Fibroblast of lung (primary cell): ENCODE results near the gene CAPN15.

Experiments used
- EZH2 ChIP-seq: IDR thresholded peaks from 2 replicates; pipeline ENCODE4 v1.5.1; 2012; ENCODE audit warnings: low read length, control low read depth, mild to moderate bottlenecking; ENCODE audit errors: missing control alignments
- TF ChIP-seq, protein P1 (sequence below), 2 donors: IDR thresholded peaks in 1 of 2; conservative IDR thresholded peaks in 1 of 2; 1 replicate in 1 of 2; 2 replicates in 1 of 2; pipeline ENCODE4 v1.5.1; 2011 to 2012; ENCODE audit warnings: low read length in 2 of 2, control low read depth in 1 of 2, inconsistent platforms in 1 of 2, low read depth in 1 of 2, mild to moderate bottlenecking in 1 of 2

DNA sequence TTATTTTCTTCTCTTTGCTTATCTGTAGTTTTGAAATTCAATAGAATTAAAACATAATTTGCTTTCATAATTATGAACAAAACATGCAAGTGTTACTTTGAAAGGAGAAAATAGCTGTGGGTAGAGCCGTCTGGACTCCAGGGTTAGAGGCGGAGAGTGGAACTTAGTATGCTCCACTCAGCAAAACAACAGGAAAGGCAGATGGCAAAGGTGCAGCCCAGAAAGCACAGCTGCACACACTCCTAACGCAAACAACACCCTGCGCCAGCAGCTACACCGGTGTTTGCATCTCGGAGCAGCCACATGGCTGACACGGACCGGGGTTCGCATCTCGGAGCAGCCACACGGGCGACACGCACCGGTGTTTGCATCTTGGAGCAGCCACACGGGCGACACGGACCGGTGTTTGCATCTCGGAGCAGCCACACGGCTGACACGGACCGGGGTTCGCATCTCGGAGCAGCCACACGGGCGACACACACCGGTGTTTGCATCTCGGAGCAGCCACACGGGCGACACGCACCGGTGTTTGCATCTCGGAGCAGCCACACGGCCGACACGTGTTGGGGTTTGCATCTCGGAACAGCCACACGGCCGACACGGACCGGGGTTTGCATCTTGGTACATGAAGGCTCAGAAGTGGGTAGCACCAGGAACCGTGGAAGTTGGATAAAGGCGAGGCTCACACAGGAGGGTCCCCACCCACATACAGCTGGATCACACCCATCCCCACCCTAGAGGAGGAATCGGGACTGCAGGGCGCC is 12.2 kb upstream of the CAPN15 start:
- TF ChIP-seq, protein P1, sequence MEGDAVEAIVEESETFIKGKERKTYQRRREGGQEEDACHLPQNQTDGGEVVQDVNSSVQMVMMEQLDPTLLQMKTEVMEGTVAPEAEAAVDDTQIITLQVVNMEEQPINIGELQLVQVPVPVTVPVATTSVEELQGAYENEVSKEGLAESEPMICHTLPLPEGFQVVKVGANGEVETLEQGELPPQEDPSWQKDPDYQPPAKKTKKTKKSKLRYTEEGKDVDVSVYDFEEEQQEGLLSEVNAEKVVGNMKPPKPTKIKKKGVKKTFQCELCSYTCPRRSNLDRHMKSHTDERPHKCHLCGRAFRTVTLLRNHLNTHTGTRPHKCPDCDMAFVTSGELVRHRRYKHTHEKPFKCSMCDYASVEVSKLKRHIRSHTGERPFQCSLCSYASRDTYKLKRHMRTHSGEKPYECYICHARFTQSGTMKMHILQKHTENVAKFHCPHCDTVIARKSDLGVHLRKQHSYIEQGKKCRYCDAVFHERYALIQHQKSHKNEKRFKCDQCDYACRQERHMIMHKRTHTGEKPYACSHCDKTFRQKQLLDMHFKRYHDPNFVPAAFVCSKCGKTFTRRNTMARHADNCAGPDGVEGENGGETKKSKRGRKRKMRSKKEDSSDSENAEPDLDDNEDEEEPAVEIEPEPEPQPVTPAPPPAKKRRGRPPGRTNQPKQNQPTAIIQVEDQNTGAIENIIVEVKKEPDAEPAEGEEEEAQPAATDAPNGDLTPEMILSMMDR (conservative IDR thresholded peaks at IDR 0.05 in 1 of 2, IDR thresholded peaks at IDR 0.05 in 1 of 2; ENCODE audit: low read depth in 1 of 2, low read length in 2 of 2) = no peak
- no peak for TF ChIP-seq EZH2
